Measurements from ENCODE around the gene IL17RD. TPM values are rescaled to one million over a fixed set of nuclear protein-coding genes. Genes with fewer than 3 reads are reported as not detected.

Gene IL17RD
- total RNA-seq (under 1 TPM in 2 of 5 experiments, not detected in 3; 0.03 to 0.05 TPM), polyA plus RNA-seq (not detected), total RNA-seq (not detected)

- peak in 2 of 9 donors; percentile 18 to 63 for DNase-seq
- Histone ChIP-seq H3K4me1 (ENCODE audit: control insufficient read depth in 2 of 2, insufficient read depth in 2 of 2, low read length in 2 of 2) (no peaks in the 10 kb centered on the region), H3K9me3 (ENCODE audit: control insufficient read depth in 2 of 3, low read length in 3 of 3) (no peaks in the 10 kb centered on the region), H3K36me3 (ENCODE audit: control insufficient read depth in 2 of 3, insufficient read depth in 3 of 3, low read length in 3 of 3) (no peaks in the 10 kb centered on the region), H3K4me3 (ENCODE audit: low read length) (peak within 1 kb of the TSS; percentile 3), H3K27ac (ENCODE audit: low read depth, low read length) (no peak within 1 kb of the TSS), H3K27me3 (ENCODE audit: control insufficient read depth in 2 of 2, insufficient read depth in 2 of 2, low read length in 2 of 2) (peaks cover 0 to 4% of the 10 kb centered on the region in 2 donors)
- peaks cover 5 to 21% (median 12%) of the 10 kb centered on the region in 7 donors for H3K4me1 Mint-ChIP-seq
- no peak within 1 kb of the TSS for H3K27ac Mint-ChIP-seq
- H3K27me3 Mint-ChIP-seq = peaks cover 73 to 86% (median 82%) of the 10 kb centered on the region in 5 donors
- H3K9me3 Mint-ChIP-seq = peaks cover 0 to 2% (median 0%) of the 10 kb centered on the region in 11 donors
- ChIA-PET CTCF (no interaction called here), POLR2A (interaction anchor here (0.7 kb wide), 1 partner anchor 101 kb away, joined by 3 read pairs; no protein-coding TSS in a partner anchor)
- peak within 1 kb of the TSS; percentile 83 to 90 (median 86) for H3K4me3 Mint-ChIP-seq
- intact Hi-C loops (cut with micrococcal nuclease) = loop anchor here in 1 of 2 donors (5.0 kb wide), 1 partner anchor 63 kb away; no protein-coding TSS in a partner anchor
- peak; percentile 75 for ATAC-seq
- H3K36me3 Mint-ChIP-seq = peaks cover 0 to 4% (median 0%) of the 10 kb centered on the region in 5 donors
Measured at GRCh38 chr3:57164657-57165573, at the start of gene IL17RD. Gene IL17RD (minus strand): TSS chr3:57165353. CDS start chr3:57165286, 67 bp downstream.

DNA sequence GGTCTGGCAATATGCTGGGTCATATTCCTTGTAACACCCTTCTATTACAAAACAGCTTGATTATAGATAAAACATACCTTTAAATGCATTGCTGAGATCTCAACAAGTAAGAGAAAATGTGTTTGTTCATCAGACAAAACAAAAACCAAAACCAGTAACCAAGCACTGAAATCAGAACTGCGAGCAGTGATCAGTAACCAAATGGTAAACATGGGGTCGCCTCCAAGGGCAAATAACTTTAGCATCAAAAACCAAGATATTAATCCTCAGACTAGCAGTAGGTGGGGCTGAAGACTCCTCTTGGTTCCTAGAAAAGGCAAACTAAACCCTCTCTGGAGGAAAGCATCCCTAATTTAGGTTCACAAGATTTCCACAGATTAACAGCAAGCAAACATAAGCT lies 41.3 kb upstream of the IL17RD start:
- Histone ChIP-seq H3K9me3 (ENCODE audit: control insufficient read depth in 2 of 3, low read length in 3 of 3) (no peaks in the 10 kb centered on the region), H3K4me1 (ENCODE audit: control insufficient read depth in 2 of 2, insufficient read depth in 2 of 2, low read length in 2 of 2) (no peaks in the 10 kb centered on the region), H3K36me3 (ENCODE audit: control insufficient read depth in 2 of 3, insufficient read depth in 3 of 3, low read length in 3 of 3) (no peaks in the 10 kb centered on the region), H3K27me3 (ENCODE audit: control insufficient read depth in 2 of 2, insufficient read depth in 2 of 2, low read length in 2 of 2) (no peaks in the 10 kb centered on the region), H3K4me3 (ENCODE audit: low read length) (no peak overlapping the region), H3K27ac (ENCODE audit: low read depth, low read length) (no peak overlapping the region)
- Mint-ChIP-seq H3K4me1 (no peaks in the 10 kb centered on the region), H3K36me3 (no peaks in the 10 kb centered on the region), H3K9me3 (no peaks in the 10 kb centered on the region), H3K27me3 (peaks cover 0 to 7% (median 0%) of the 10 kb centered on the region in 5 donors), H3K27ac (no peak overlapping the region), H3K4me3 (no peak overlapping the region)
- CTCF ChIA-PET = interaction anchor here (0.7 kb wide), 1 partner anchor 22 kb away, joined by 3 read pairs; no protein-coding TSS in a partner anchor
- POLR2A ChIA-PET = interaction anchor here (0.6 to 0.7 kb wide), 2 partner anchors 10 to 14 kb away, joined by 3 read pairs; no protein-coding TSS in a partner anchor
- intact Hi-C loops (cut with micrococcal nuclease) = no loop called here
- DNase-seq = no peak
- no peak for ATAC-seq

- H3K9me3 ChIP-seq (ENCODE audit: control insufficient read depth in 2 of 3, low read length in 3 of 3) = no peaks in the 10 kb centered on the region
- intact Hi-C loops (cut with micrococcal nuclease) = no loop called here
- H3K36me3 ChIP-seq (ENCODE audit: control insufficient read depth in 2 of 3, insufficient read depth in 3 of 3, low read length in 3 of 3) = no peaks in the 10 kb centered on the region
- no peaks in the 10 kb centered on the region for H3K27me3 ChIP-seq (ENCODE audit: control insufficient read depth in 2 of 2, insufficient read depth in 2 of 2, low read length in 2 of 2)
- Mint-ChIP-seq H3K9me3 (peaks cover 0 to 6% (median 0%) of the 10 kb centered on the region in 11 donors), H3K36me3 (no peaks in the 10 kb centered on the region), H3K27me3 (peaks cover 9 to 20% (median 12%) of the 10 kb centered on the region in 5 donors), H3K4me3 (no peak within 1 kb of the TSS), H3K4me1 (peaks cover 0 to 5% (median 0%) of the 10 kb centered on the region in 7 donors), H3K27ac (peak within 1 kb of the TSS in 1 of 9 donors; percentile 41)
- POLR2A ChIA-PET = no interaction called here
- no peak within 1 kb of the TSS for H3K4me3 ChIP-seq (ENCODE audit: low read length)
- H3K4me1 ChIP-seq (ENCODE audit: control insufficient read depth in 2 of 2, insufficient read depth in 2 of 2, low read length in 2 of 2) = no peaks in the 10 kb centered on the region
- DNase-seq = no peak
- no peak for ATAC-seq
- CTCF ChIA-PET = no interaction called here
- no peak within 1 kb of the TSS for H3K27ac ChIP-seq (ENCODE audit: low read depth, low read length)
Measured at GRCh38 chr3:57199895-57200297, 34.7 kb upstream of the IL17RD start, which contains the start of gene HESX1. Gene HESX1 (minus strand): TSS chr3:57199978. CDS start chr3:57199918, 60 bp downstream.

DNA sequence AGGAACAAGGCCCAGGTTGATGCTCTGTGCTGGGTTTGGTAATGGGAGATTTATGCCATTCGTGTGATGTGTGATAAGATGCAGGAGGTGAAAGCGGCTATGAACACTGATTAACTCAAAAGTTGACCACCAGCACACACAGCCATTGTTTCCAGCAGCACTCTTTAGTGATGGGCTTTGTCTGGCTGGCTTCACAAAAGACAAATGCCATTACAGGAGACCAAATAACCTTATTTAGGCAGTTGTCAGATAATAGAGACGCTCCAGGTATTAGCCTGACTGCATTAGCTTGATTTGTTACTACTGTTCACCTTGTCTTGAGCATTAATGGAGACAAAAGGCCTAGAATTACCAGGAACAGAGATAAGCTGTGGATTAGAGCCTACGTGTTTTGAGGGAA lies 29.5 kb upstream of the IL17RD start:
- peaks cover 20 to 34% (median 28%) of the 10 kb centered on the region in 5 donors for H3K27me3 Mint-ChIP-seq
- intact Hi-C loops (cut with micrococcal nuclease) = no loop called here
- ATAC-seq = no peak
- Histone ChIP-seq H3K4me1 (ENCODE audit: control insufficient read depth in 2 of 2, insufficient read depth in 2 of 2, low read length in 2 of 2) (no peaks in the 10 kb centered on the region), H3K36me3 (ENCODE audit: control insufficient read depth in 2 of 3, insufficient read depth in 3 of 3, low read length in 3 of 3) (no peaks in the 10 kb centered on the region), H3K4me3 (ENCODE audit: low read length) (no peak overlapping the region), H3K27me3 (ENCODE audit: control insufficient read depth in 2 of 2, insufficient read depth in 2 of 2, low read length in 2 of 2) (no peaks in the 10 kb centered on the region), H3K9me3 (ENCODE audit: control insufficient read depth in 2 of 3, low read length in 3 of 3) (no peaks in the 10 kb centered on the region), H3K27ac (ENCODE audit: low read depth, low read length) (no peak overlapping the region)
- POLR2A ChIA-PET = no interaction called here
- DNase-seq = no peak
- peaks cover 0 to 6% (median 0%) of the 10 kb centered on the region in 11 donors for H3K9me3 Mint-ChIP-seq
- H3K36me3 Mint-ChIP-seq = no peaks in the 10 kb centered on the region
- H3K27ac Mint-ChIP-seq = no peak overlapping the region
- H3K4me1 Mint-ChIP-seq = peaks cover 0 to 7% (median 0%) of the 10 kb centered on the region in 7 donors
- H3K4me3 Mint-ChIP-seq = no peak overlapping the region
- CTCF ChIA-PET = no interaction called here

- no peak overlapping the region for H3K4me3 Mint-ChIP-seq
- ChIA-PET CTCF (no interaction called here), POLR2A (no interaction called here)
- no peaks in the 10 kb centered on the region for H3K36me3 ChIP-seq (ENCODE audit: control insufficient read depth in 2 of 3, insufficient read depth in 3 of 3, low read length in 3 of 3)
- H3K4me1 ChIP-seq (ENCODE audit: control insufficient read depth in 2 of 2, insufficient read depth in 2 of 2, low read length in 2 of 2) = no peaks in the 10 kb centered on the region
- no peak for ATAC-seq
- no peak overlapping the region for H3K27ac ChIP-seq (ENCODE audit: low read depth, low read length)
- intact Hi-C loops (cut with micrococcal nuclease) = no loop called here
- H3K4me3 ChIP-seq (ENCODE audit: low read length) = no peak overlapping the region
- H3K9me3 Mint-ChIP-seq = peaks cover 0 to 6% (median 0%) of the 10 kb centered on the region in 11 donors
- H3K27ac Mint-ChIP-seq = no peak overlapping the region
- H3K27me3 Mint-ChIP-seq = peaks cover 14 to 34% (median 18%) of the 10 kb centered on the region in 5 donors
- H3K4me1 Mint-ChIP-seq = peaks cover 0 to 7% (median 0%) of the 10 kb centered on the region in 7 donors
- no peaks in the 10 kb centered on the region for H3K27me3 ChIP-seq (ENCODE audit: control insufficient read depth in 2 of 2, insufficient read depth in 2 of 2, low read length in 2 of 2)
- H3K9me3 ChIP-seq (ENCODE audit: control insufficient read depth in 2 of 3, low read length in 3 of 3) = no peaks in the 10 kb centered on the region
- H3K36me3 Mint-ChIP-seq = no peaks in the 10 kb centered on the region
- no peak for DNase-seq
Measured at GRCh38 chr3:57192028-57192427, 26.9 kb upstream of the IL17RD start.

DNA sequence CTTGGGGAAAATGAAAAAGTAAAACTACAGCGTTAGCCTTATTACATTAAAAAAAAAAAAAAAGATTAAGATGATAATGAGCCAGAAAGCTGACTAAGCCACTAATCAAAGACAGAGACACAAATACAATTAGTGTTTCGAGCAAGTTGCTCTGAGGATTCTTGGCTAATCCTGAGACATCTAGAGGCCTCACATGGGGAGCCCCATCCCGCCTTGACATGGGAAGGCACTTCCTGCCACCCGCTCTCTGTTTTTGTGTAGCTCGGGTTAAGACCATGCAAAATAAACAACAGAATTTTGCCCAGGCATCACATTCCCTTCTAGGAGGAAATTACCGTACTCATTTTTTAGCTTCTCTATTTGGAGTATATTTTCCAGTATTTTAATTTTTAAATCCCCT lies 19.4 kb upstream of the IL17RD start:
- H3K4me1 Mint-ChIP-seq = peaks cover 0 to 4% (median 0%) of the 10 kb centered on the region in 7 donors
- ChIA-PET CTCF (no interaction called here), POLR2A (interaction anchor here (0.6 kb wide), 1 partner anchor 506 kb away, joined by 3 read pairs; no protein-coding TSS in a partner anchor)

More for the DNA sequence above, 19.4 kb upstream of the IL17RD start:
- H3K4me3 ChIP-seq (ENCODE audit: low read length) = no peak overlapping the region
- no peaks in the 10 kb centered on the region for H3K4me1 ChIP-seq (ENCODE audit: control insufficient read depth in 2 of 2, insufficient read depth in 2 of 2, low read length in 2 of 2)
- peaks cover 0 to 14% (median 5%) of the 10 kb centered on the region in 5 donors for H3K27me3 Mint-ChIP-seq
- H3K36me3 ChIP-seq (ENCODE audit: control insufficient read depth in 2 of 3, insufficient read depth in 3 of 3, low read length in 3 of 3) = no peaks in the 10 kb centered on the region
- no peaks in the 10 kb centered on the region for H3K9me3 Mint-ChIP-seq
- ATAC-seq (no peak), DNase-seq (no peak)
- no peaks in the 10 kb centered on the region for H3K9me3 ChIP-seq (ENCODE audit: control insufficient read depth in 2 of 3, low read length in 3 of 3)
- no peak overlapping the region for H3K4me3 Mint-ChIP-seq
- no peak overlapping the region for H3K27ac Mint-ChIP-seq
- H3K27ac ChIP-seq (ENCODE audit: low read depth, low read length) = no peak overlapping the region
- intact Hi-C loops (cut with micrococcal nuclease) = no loop called here
- H3K36me3 Mint-ChIP-seq = no peaks in the 10 kb centered on the region
- no peaks in the 10 kb centered on the region for H3K27me3 ChIP-seq (ENCODE audit: control insufficient read depth in 2 of 2, insufficient read depth in 2 of 2, low read length in 2 of 2)
